Omental fat pad (tissue), 4 donors: ENCODE data around the gene DYRK1A. TPM values are rescaled to one million over a fixed set of nuclear protein-coding genes. Genes with fewer than 3 reads are reported as not detected.
"Not testable (repeated sequence)": the region's sequence is repeated elsewhere in the genome, so short reads cannot be mapped to it uniquely, and the experiment has no call there.

ENCODE experiments used
- ATAC-seq: fragments of 150-250 bp; one replicate; pipeline ENCODE4 v1.9.1; 2016; ENCODE audit warnings: mild to moderate bottlenecking, moderate library complexity; ENCODE audit not compliant: low FRiP score
- DNase-seq: peaks from one replicate; pipeline ENCODE4 v3.0.0-alpha.2; 2019; ENCODE audit warnings: low spot score
- total RNA-seq, 4 donors: library from RNA; depleted of rRNA; stranded (reverse); fragments of >200 nt; gene quantifications; one replicate each; pipeline ENCODE4 v1.1.0, GENCODE V29; 2016
- TF ChIP-seq, protein P1 (sequence below), 3 donors: fragments of 450-650 bp; IDR thresholded peaks; one replicate each; pipeline ENCODE4 v1.5.1; 2016 to 2017; ENCODE audit warnings: antibody characterized with exemption in 3 of 3, mild to moderate bottlenecking in 3 of 3, moderate library complexity in 2 of 3

The DYRK1A gene
- total RNA-seq: 10 to 100 TPM; 50.7 to 82.3 (median 72.3) TPM

DNA sequence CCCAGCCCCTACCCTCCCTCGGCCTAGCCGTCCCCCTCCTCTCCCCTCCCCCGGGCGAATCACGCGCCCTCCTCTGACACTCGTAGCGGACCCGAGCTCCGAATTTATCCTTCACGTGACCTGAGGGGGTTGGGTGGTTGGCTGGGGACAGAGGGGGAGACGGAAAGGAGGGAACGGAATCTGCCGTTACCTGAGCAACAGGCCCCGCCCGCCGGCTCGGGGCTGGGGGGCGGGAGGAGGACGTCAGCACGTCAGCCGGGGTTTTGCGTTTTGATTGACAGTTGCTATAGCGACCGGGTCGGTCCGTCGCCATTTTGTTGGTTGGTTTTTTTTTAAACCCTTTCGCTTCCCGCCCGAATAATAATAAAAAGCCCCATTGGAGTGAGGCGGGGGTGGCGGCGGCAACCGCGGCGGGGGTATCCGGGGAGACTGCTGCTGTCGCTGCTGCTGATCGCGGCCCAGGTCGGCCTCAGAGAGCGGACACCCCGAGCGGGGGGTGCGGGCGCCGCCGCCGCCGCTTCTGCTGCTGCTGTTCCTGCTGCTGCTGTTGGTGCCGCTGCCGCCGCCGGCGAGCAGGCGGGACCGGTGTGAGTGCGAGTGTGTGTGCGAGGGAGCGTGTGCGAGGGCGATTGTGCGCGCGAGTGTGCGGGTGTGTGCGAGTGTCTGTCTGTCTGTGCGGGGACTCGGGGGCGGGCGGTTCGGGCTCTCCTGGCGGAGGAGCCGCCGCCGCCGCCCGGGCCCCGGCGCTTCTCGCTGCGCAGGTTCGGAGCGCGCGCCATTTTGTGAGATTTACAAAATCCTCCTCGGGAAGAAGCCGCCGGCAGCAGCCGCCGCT, at the start of gene DYRK1A:
TSS of gene DYRK1A (plus strand) at position 292 of the 835 bp plus-strand sequence. CDS start 53,602 bp downstream, outside the sequence.
- DNase-seq (peak; percentile 91), ATAC-seq (peak; percentile 87)
- TF ChIP-seq, protein P1, sequence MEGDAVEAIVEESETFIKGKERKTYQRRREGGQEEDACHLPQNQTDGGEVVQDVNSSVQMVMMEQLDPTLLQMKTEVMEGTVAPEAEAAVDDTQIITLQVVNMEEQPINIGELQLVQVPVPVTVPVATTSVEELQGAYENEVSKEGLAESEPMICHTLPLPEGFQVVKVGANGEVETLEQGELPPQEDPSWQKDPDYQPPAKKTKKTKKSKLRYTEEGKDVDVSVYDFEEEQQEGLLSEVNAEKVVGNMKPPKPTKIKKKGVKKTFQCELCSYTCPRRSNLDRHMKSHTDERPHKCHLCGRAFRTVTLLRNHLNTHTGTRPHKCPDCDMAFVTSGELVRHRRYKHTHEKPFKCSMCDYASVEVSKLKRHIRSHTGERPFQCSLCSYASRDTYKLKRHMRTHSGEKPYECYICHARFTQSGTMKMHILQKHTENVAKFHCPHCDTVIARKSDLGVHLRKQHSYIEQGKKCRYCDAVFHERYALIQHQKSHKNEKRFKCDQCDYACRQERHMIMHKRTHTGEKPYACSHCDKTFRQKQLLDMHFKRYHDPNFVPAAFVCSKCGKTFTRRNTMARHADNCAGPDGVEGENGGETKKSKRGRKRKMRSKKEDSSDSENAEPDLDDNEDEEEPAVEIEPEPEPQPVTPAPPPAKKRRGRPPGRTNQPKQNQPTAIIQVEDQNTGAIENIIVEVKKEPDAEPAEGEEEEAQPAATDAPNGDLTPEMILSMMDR (IDR thresholded peaks at IDR 0.05): no peak

DNA sequence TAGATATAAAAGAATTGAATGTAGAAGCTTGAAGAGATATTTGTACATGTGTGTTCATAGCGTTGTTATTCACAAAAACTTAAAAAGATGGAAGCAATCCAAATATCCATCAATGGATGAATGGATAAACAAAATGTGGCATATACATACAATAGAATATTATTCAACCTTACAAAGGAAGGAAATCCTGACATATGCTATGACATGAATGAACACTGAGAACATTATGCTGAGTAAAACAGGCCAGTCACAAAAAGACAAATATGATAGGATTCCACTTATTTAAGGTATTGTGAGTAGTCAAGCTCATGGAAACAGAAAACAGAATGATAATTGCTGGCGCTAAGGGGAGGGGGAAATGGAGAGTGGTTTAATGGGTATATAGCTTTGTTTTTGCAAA, 47.0 kb upstream of the DYRK1A start:
- TF ChIP-seq, protein P1 (IDR thresholded peaks at IDR 0.05): no peak
- no peak for ATAC-seq
- no peak for DNase-seq

DNA sequence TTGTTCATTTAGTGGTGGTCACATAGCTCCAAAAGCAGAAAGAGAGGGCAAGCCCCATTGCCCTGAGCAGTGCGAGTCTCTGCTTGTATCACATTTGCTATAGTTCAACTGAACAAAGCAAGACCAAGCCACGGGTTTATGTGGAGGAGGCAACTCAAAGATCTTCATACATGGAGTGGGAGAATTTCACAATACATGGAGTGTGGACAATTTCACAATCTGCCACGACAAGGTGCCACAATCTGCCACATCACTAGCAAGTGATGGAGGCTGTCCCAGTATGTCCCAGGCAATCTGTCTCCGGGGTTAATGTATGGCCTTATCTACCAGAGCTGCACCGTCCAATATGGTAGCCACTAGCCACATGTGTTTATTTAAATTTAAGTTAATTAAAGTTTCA, 44.5 kb upstream of the DYRK1A start:
- TF ChIP-seq, protein P1 (IDR thresholded peaks at IDR 0.05): no peak
- no peak for DNase-seq
- ATAC-seq: no peak

DNA sequence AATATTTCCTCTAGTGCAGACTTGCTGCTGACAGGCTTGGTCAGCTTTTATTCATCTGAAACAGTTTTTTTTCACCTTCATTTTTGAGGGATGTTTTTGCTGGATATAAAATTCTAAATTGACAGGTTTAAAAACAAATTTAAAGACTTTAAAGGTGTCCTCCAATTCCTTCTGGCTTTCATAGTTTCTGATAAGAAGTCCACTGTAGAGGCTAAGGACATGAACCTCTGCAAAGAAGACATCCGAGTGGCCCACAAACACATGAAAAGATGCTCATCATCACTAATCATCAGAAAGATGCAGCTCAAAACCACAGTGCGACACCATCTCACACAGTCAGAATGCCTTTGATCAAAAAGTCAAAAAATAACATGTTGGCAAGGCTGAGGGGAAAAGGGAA, 42.0 kb upstream of the DYRK1A start:
- DNase-seq: no peak
- ATAC-seq: no peak
- TF ChIP-seq, protein P1 (IDR thresholded peaks at IDR 0.05): no peak

DNA sequence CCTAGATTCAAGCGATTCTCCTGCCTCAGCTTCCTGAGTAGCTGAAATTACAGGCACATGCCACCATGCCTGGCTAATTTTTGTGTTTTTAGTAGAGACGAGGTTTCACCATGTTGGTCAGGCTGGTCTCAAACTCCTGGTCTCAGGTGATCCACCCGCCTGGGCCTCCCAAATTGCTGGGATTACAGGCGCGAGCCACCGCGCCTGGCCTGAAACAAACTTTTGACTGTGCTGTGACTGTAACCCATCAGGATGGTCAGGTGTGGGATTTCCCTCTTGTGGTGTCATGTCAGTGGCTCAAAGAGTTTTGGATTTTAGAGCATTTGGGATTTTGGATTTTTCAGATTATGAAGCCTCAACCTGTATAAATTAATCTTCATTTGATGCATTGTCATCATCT, 38.4 kb upstream of the DYRK1A start:
- ATAC-seq, DNase-seq: not testable (repeated sequence)

DNA sequence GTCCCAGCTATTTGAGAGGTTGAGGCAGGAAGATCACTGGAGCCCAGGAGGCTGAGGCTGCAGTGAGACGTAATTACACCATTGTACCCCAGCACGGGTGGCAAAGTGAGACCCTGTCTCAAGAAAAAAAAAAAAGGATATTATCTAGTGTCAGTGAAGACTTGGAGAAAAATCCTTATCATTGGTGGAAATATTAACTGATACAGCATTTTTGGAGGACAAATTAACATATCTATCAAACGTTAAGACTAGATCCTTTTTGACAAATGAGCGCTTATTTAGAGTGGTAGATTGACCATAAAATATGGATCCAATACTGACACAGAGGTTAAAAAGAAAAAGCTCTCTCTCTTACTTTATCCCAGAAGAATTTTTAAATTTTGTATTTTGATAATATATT, 35.2 kb upstream of the DYRK1A start:
- TF ChIP-seq, protein P1 (IDR thresholded peaks at IDR 0.05): no peak

DNA sequence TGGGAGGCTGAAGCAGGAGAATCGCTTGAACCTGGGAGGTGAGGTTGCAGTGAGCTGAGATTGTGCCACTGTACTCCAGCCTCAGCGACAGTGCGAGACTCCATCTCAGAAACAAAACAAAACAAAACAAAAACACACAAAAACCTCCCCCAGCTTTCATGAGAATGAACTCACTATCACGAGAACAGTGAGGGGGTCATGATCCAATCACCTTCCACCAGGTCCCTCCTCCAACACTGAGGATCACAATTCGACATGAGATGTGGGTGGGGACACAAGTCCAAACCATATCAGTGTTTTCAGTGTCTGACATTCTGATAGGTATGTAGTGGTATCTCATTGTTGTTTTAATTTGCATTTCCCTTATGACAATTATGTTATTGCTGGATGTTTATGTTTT, 31.5 kb upstream of the DYRK1A start:
- no peak for ATAC-seq
- TF ChIP-seq, protein P1 (IDR thresholded peaks at IDR 0.05): no peak
- DNase-seq: no peak

More for the DNA sequence above, 35.2 kb upstream of the DYRK1A start:
- DNase-seq (no peak), ATAC-seq (no peak)
